Pancreas (tissue), 10 donors: ENCODE results near the gene INPP4B. TPM values are rescaled to one million over a fixed set of nuclear protein-coding genes. Genes with fewer than 3 reads are reported as not detected.
A peak's percentile ranks its signal among the peaks of the same experiment; 100 is the strongest.

Source experiments
- ATAC-seq, 4 donors: fragments of 200-7000 bp; cut with Tn5 transposase; one replicate each; pipeline versions ENCODE4 v1.8.0 to v1.9.1; 2020; ENCODE audit warnings: mild to moderate bottlenecking in 4 of 4, moderate library complexity in 4 of 4
- DNase-seq, 6 donors: peaks; one replicate each; pipeline ENCODE4 v3.0.0-alpha.2; 2020
- FAIRE-seq: peaks from 2 replicates; lab custom pipeline; 2012; peaks lifted over from hg19 to GRCh38; lab: Jason Lieb, UNC
- H3K27ac ChIP-seq, 4 donors: fragments of 200-600 bp; sonication (generic); 1 replicate in 3 of 4; 2 replicates in 1 of 4; pipeline versions ENCODE4 v1.5.0 to v1.8.0; 2020
- H3K27me3 ChIP-seq, 4 donors: fragments of 200-600 bp; one replicate each; pipeline ENCODE4 v1.8.0; 2021
- H3K36me3 ChIP-seq, 3 donors: fragments of 200-600 bp; sonication (generic) in 1 of 3; one replicate each; pipeline versions ENCODE4 v1.5.0 to v1.8.0; 2020 to 2021
- H3K4me1 ChIP-seq, 3 donors: fragments of 200-600 bp; one replicate each; pipeline ENCODE4 v1.8.0; 2021
- H3K4me3 ChIP-seq, 4 donors: fragments of 200-600 bp; sonication (generic) in 2 of 4; one replicate each; pipeline versions ENCODE4 v1.5.0 to v1.8.0; 2020 to 2021
- H3K9me3 ChIP-seq, 4 donors: fragments of 200-600 bp; one replicate each; pipeline ENCODE4 v1.8.0; 2021
- CTCF ChIP-seq, 4 donors: fragments of 200-600 bp; sonication (generic) in 3 of 4; IDR thresholded peaks; one replicate each; pipeline versions ENCODE4 v1.5.0 to v1.8.0; 2021; ENCODE audit warnings: antibody characterized with exemption in 4 of 4
- WGBS, 2 donors: extraction: QIAGEN DNeasy Blood & Tissue Kit; methylation state at CpG; one replicate each; pipeline ENCODE4 v1.1.7; 2013; 5-methylcytosine and 5-hydroxymethylcytosine counted together
- intact Hi-C, 3 donors: fragments of 100-400 bp; cut with DNase I; formaldehyde crosslinking; loops; one replicate each; pipeline versions ENCODE4 v1.11.1 to v1.14.2; 2022
- polyA plus RNA-seq, 2 donors: library from polyadenylated mRNA; stranded (reverse); fragments of 200-250 nt; gene quantifications; one replicate each; pipeline ENCODE4 v1.2.3, GENCODE V29; 2013
- total RNA-seq, 6 donors: library from RNA; stranded (reverse); fragmentation: NEBNext Ultra II Directional in 4 of 6; extraction: Animal tissue kit (Norgen Biotek cat#: 25700) in 4 of 6; gene quantifications; one replicate each; pipeline versions ENCODE4 v1.2.1 to v1.2.4, GENCODE V29; 2021 to 2023
- donor health status: healthy with polysubstance abuse.
- donor health status: DM: no; HTN: no; CAD: no; lungs with moderate emphysema.
- donor health status: DM: no; HTN: no; CAD: no.
- donor health status: control.
- donor health status: control.
- donor health status: Bipolar disorder and iron deficiency.
- donor health status: DM: yes; HTN: yes; CAD: no.
- donor health status: DM: no; HTN: no; CAD: no.
- donor health status: DM: no; HTN: no; CAD: no.
- donor health status: DM: yes; HTN: yes; CAD: no.

INPP4B gene
- total and polyA plus RNA-seq, 8 donors: 1.2 to 12.9 (median 5.5) TPM

- H3K9me3 ChIP-seq: no peaks in the 10 kb centered on the region
- no peak for TF ChIP-seq CTCF (IDR thresholded peaks at IDR 0.05)
- peak in 3 of 6 donors; percentile 24 to 53 (median 37) for DNase-seq
- no peaks in the 10 kb centered on the region for H3K4me1 ChIP-seq
- H3K36me3 ChIP-seq: no peaks in the 10 kb centered on the region
- no peaks in the 10 kb centered on the region for H3K27me3 ChIP-seq
- 12 to 23% methylated on average over 1 of the region's 1 CpG for WGBS, 2 donors
- FAIRE-seq: no peak
- intact Hi-C loops: no loop called here
- peak overlapping the region; percentile 60 to 83 (median 74) for H3K27ac ChIP-seq
- ATAC-seq: peak; percentile 85 to 90 (median 86)
- no peak overlapping the region for H3K4me3 ChIP-seq
These were observed 296.2 kb downstream of the INPP4B start for GRCh38 chr4:142549726-142550463.

- no peak overlapping the region for H3K4me3 ChIP-seq
- FAIRE-seq: no peak
These were observed 296.9 kb downstream of the INPP4B start for GRCh38 chr4:142549248-142549647.

GRCh38 chr4:142548491-142548890, 297.6 kb downstream of the INPP4B start:
- no peak for ATAC-seq
- intact Hi-C loops: no loop called here
- no peak for DNase-seq
- Histone ChIP-seq H3K4me3 (no peak overlapping the region), H3K36me3 (no peaks in the 10 kb centered on the region), H3K27ac (peak overlapping the region in 1 of 4 donors; percentile 83), H3K27me3 (no peaks in the 10 kb centered on the region), H3K9me3 (no peaks in the 10 kb centered on the region), H3K4me1 (no peaks in the 10 kb centered on the region)
- no peak for FAIRE-seq
- TF ChIP-seq CTCF (IDR thresholded peaks at IDR 0.05): no peak
- WGBS, 2 donors: 0% methylated on average over 1 of the region's 1 CpG

More at GRCh38 chr4:142549248-142549647, 296.9 kb downstream of the INPP4B start:
- WGBS, 2 donors: 78 to 82% methylated on average over 3 of the region's 3 CpGs
- no peaks in the 10 kb centered on the region for H3K27me3 ChIP-seq
- no peak for DNase-seq
- H3K36me3 ChIP-seq: no peaks in the 10 kb centered on the region
- intact Hi-C loops: no loop called here
- TF ChIP-seq CTCF (IDR thresholded peaks at IDR 0.05): no peak
- no peaks in the 10 kb centered on the region for H3K4me1 ChIP-seq
- ATAC-seq: no peak
- peak overlapping the region; percentile 60 to 83 (median 74) for H3K27ac ChIP-seq
- no peaks in the 10 kb centered on the region for H3K9me3 ChIP-seq

GRCh38 chr4:142547974-142548373, 298.1 kb downstream of the INPP4B start:
- Histone ChIP-seq H3K9me3 (no peaks in the 10 kb centered on the region), H3K27me3 (no peaks in the 10 kb centered on the region), H3K4me3 (no peak overlapping the region), H3K4me1 (no peaks in the 10 kb centered on the region), H3K27ac (peak overlapping the region in 1 of 4 donors; percentile 83), H3K36me3 (no peaks in the 10 kb centered on the region)
- intact Hi-C loops: no loop called here
- FAIRE-seq: no peak
- TF ChIP-seq CTCF (IDR thresholded peaks at IDR 0.05): no peak
- 9 to 16% methylated on average over 1 of the region's 1 CpG for WGBS, 2 donors
- DNase-seq: no peak
- no peak for ATAC-seq

- no peak for TF ChIP-seq CTCF (IDR thresholded peaks at IDR 0.05)
- H3K27ac ChIP-seq: no peak overlapping the region
- peaks cover 0 to 3% (median 0%) of the 10 kb centered on the region in 3 donors for H3K4me1 ChIP-seq
- intact Hi-C loops: no loop called here
- no peaks in the 10 kb centered on the region for H3K9me3 ChIP-seq
- ATAC-seq: no peak
- no peak for DNase-seq
- no peak for FAIRE-seq
- WGBS, 2 donors: 82 to 89% methylated on average over 3 of the region's 3 CpGs
- no peaks in the 10 kb centered on the region for H3K27me3 ChIP-seq
- H3K4me3 ChIP-seq: no peak overlapping the region
- no peaks in the 10 kb centered on the region for H3K36me3 ChIP-seq
These were observed 301.5 kb downstream of the INPP4B start for GRCh38 chr4:142544594-142544993.
